HepG2 (cell line): ENCODE measurements around the gene MFAP3L. TPM values are rescaled to one million over a fixed set of nuclear protein-coding genes. Genes with fewer than 3 reads are reported as not detected.

ENCODE experiments used
- AHDC1 ChIP-seq: sonication (generic); formaldehyde crosslinking; IDR thresholded peaks from 2 replicates; pipeline ENCODE4 v1.5.1; 2020; ENCODE audit warnings: mild to moderate bottlenecking, missing genetic modification reagents, borderline replicate concordance
- CCAR2 ChIP-seq: fragments of 200-400 bp; formaldehyde crosslinking; optimal IDR thresholded peaks from 2 replicates; pipeline ENCODE3; 2018; ENCODE audit warnings: low read depth, mild to moderate bottlenecking, low read length, moderate library complexity
- CREM ChIP-seq, 2 experiments: sonication (generic) in 1 of 2; formaldehyde crosslinking in 1 of 2; IDR thresholded peaks; 2 replicates each; pipeline versions ENCODE4 v1.4.0 to v1.6.1; 2016 to 2020; ENCODE audit warnings: antibody characterized with exemption in 1 of 2, mild to moderate bottlenecking in 1 of 2, missing genetic modification reagents in 1 of 2
- GFI1 ChIP-seq: sonication (generic); formaldehyde crosslinking; IDR thresholded peaks from 2 replicates; pipeline ENCODE4 v1.5.0; 2020; ENCODE audit warnings: missing genetic modification reagents, mild to moderate bottlenecking, borderline replicate concordance
- JUNB ChIP-seq: sonication (generic); formaldehyde crosslinking; IDR thresholded peaks from 2 replicates; pipeline ENCODE4 v1.8.0; 2022; ENCODE audit warnings: missing genetic modification reagents, mild to moderate bottlenecking, borderline replicate concordance
- KAT2B ChIP-seq: fragments of 150-350 bp; IDR thresholded peaks from 2 replicates; pipeline ENCODE4 v1.6.1; 2014; ENCODE audit warnings: low read depth, low read length, borderline replicate concordance
- MTF2 ChIP-seq: sonication (generic); formaldehyde crosslinking; IDR thresholded peaks from 2 replicates; pipeline ENCODE4 v1.5.0; 2020; ENCODE audit warnings: missing genetic modification reagents, borderline replicate concordance
- MYNN ChIP-seq: sonication (generic); formaldehyde crosslinking; IDR thresholded peaks from 2 replicates; pipeline ENCODE4 v1.4.0; 2020; ENCODE audit warnings: mild to moderate bottlenecking, low read depth, missing genetic modification reagents
- PAXIP1 ChIP-seq: sonication (generic); formaldehyde crosslinking; conservative IDR thresholded peaks from 2 replicates; pipeline ENCODE4 v1.4.0; 2020; ENCODE audit warnings: mild to moderate bottlenecking, missing genetic modification reagents, moderate library complexity
- SAP130 ChIP-seq: IDR thresholded peaks from 2 replicates; pipeline ENCODE4 v1.6.1; 2016; ENCODE audit warnings: low read depth
- SIN3A ChIP-seq: IDR thresholded peaks from 2 replicates; pipeline ENCODE4 v1.6.1; 2011; ENCODE audit warnings: low read depth, mild to moderate bottlenecking, control low read depth, low read length, borderline replicate concordance
- SIX4 ChIP-seq: sonication (generic); formaldehyde crosslinking; IDR thresholded peaks from 2 replicates; pipeline ENCODE4 v1.4.0; 2020; ENCODE audit warnings: missing genetic modification reagents
- TGIF2 ChIP-seq: IDR thresholded peaks from 2 replicates; pipeline ENCODE4 v1.6.1; 2016; ENCODE audit warnings: control low read depth, missing compliant biosample characterization
- XRCC5 ChIP-seq: fragments of 200-400 bp; formaldehyde crosslinking; optimal IDR thresholded peaks from 2 replicates; pipeline ENCODE3; 2017; ENCODE audit warnings: mild to moderate bottlenecking, low read length
- ZNF225 ChIP-seq: sonication (generic); formaldehyde crosslinking; IDR thresholded peaks from 2 replicates; pipeline ENCODE4 v1.4.0; 2020; ENCODE audit warnings: mild to moderate bottlenecking, missing genetic modification reagents
- ZNF598 ChIP-seq: sonication (generic); formaldehyde crosslinking; IDR thresholded peaks from 2 replicates; pipeline ENCODE4 v1.5.1; 2020; ENCODE audit warnings: mild to moderate bottlenecking, missing genetic modification reagents, borderline replicate concordance
- ZNF670 ChIP-seq: sonication (generic); formaldehyde crosslinking; IDR thresholded peaks from 2 replicates; pipeline ENCODE4 v1.8.0; 2022; ENCODE audit warnings: mild to moderate bottlenecking, missing genetic modification reagents, borderline replicate concordance
- ZNF792 ChIP-seq: IDR thresholded peaks from 2 replicates; pipeline ENCODE4 v1.6.1; 2016
- ZZZ3 ChIP-seq: sonication (generic); formaldehyde crosslinking; IDR thresholded peaks from 2 replicates; pipeline ENCODE4 v1.4.0; 2020; ENCODE audit warnings: missing genetic modification reagents, mild to moderate bottlenecking, borderline replicate concordance
- polyA plus RNA-seq, 8 experiments: library from polyadenylated mRNA; depleted of rRNA in 3 of 8; stranded (reverse) in 7 of 8; unstranded in 1 of 8; fragments of >200 nt; fragmentation: Illumina TruSeq in 4 of 8; extraction: Trizol in 4 of 8; gene quantifications; 2 replicates each; pipeline versions ENCODE4 v1.2.1 to v1.2.3, GENCODE V29; 2011 to 2016; ENCODE audit warnings: low read depth in 4 of 8, missing spikeins in 1 of 8, mixed read lengths in 1 of 8; ENCODE audit not compliant: insufficient read depth in 1 of 8
- total RNA-seq, 5 experiments: library from RNA; depleted of rRNA; stranded (reverse); fragments of >200 nt; fragmentation: Illumina TruSeq; extraction: Trizol; gene quantifications; 2 replicates each; pipeline ENCODE4 v1.2.3, GENCODE V29; 2016; ENCODE audit warnings: low read depth in 1 of 5

Gene MFAP3L
- total and polyA plus RNA-seq, 2 of the 13 experiments (the other 11 are each of a cell fraction or from before 2014, with no cell fraction given) = 1.5 to 3.6 TPM

DNA sequence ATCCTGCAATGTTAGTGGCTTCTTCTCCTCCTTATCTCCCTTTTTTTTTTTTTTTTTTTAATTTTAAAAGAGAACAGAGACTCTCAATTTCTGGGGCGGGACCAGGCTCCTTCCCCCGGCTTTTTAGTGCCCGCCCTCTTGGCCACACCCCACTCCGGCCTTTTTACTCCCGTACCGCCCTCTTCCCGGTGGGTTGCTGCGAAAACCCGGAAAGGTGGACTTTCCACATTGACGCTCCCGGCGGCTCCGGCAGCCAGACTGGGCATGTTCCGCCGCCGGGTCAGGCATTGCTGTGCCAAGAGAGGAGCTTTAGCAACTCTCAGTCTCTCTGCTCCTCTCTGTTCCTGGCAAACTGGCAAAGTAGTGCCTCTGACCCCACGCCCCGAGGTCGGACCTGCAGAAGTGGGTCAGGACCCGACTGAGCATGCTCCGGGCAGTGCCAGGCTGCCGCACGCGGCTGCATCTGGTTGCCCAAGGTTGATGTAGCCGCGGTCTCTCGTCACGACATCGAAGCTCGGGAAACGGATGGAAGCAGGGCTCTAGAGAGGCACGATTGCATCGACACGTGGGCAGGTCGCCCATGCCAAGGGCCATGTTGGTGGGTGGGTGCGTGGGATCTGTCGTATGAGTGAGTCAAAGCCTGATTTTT lies 1.1 kb upstream of the MFAP3L start (continued):
- no peak for TF ChIP-seq AHDC1
- peak; percentile 51; the same call in 1 of the 2 replicates for TF ChIP-seq CREM (IDR thresholded peaks at IDR 0.05)
- no peak for TF ChIP-seq CREM (CRISPR knock-in tag; IDR thresholded peaks at IDR 0.05)
- 0 out of 2 replicates have a peak, but pooled peaks have one; percentile 34 for TF ChIP-seq GFI1 (CRISPR knock-in tag)
- peak; percentile 84; the same call in 1 of the 2 replicates for TF ChIP-seq TGIF2
- no peak for TF ChIP-seq CCAR2
- no peak; the same call in 1 of the 2 replicates for TF ChIP-seq SIX4 (CRISPR knock-in tag)
- 0 out of 2 replicates have a peak, but pooled peaks have one; percentile 71 for TF ChIP-seq ZNF225 (CRISPR knock-in tag)
- no peak for TF ChIP-seq ZNF598 (CRISPR knock-in tag)
- TF ChIP-seq SAP130 (CRISPR knock-in tag) = peak; percentile 73
- peak; percentile 77; the same call in 1 of the 2 replicates for TF ChIP-seq JUNB (CRISPR knock-in tag)
- TF ChIP-seq ZNF670 = no peak
- 0 out of 2 replicates have a peak, but pooled peaks have one; percentile 16 for TF ChIP-seq PAXIP1 (CRISPR knock-in tag)
- peak; percentile 83 for TF ChIP-seq XRCC5
- TF ChIP-seq ZZZ3 (CRISPR knock-in tag) = 0 out of 2 replicates have a peak, but pooled peaks have one; percentile 55
- no peak for TF ChIP-seq SIN3A
- TF ChIP-seq ZNF792 (CRISPR knock-in tag) = peak; percentile 47; the same call in 1 of the 2 replicates
- no peak for TF ChIP-seq MYNN (CRISPR knock-in tag)
- TF ChIP-seq MTF2 = peak; percentile 89; the same call in 1 of the 2 replicates
- no peak for TF ChIP-seq KAT2B
